CD4-positive, alpha-beta T cell (primary cell): ENCODE results near the gene ELMO1. TPM values are rescaled to one million over a fixed set of nuclear protein-coding genes. Genes with fewer than 3 reads are reported as not detected.
A peak's percentile ranks its signal among the peaks of the same experiment; 100 is the strongest.

Source experiments
- ATAC-seq: fragments of 200-7000 bp; cut with Tn5 transposase; one replicate; pipeline ENCODE4 v1.10.0; 2022; ENCODE audit warnings: mild to moderate bottlenecking; ENCODE audit not compliant: poor library complexity
- CTCF ChIA-PET: fragments of 350-600 bp; sonication (Branson Sonifier 250); formaldehyde crosslinking; loops from one replicate; lab custom pipeline; 2021; ENCODE audit warnings: antibody characterized with exemption, inconsistent platforms; lab: Charles Lee
- POLR2A ChIA-PET: fragments of 350-600 bp; sonication (Branson Sonifier 250); formaldehyde crosslinking; loops from one replicate; lab custom pipeline; 2021; ENCODE audit warnings: antibody characterized with exemption, inconsistent platforms; lab: Charles Lee
- DNase-seq, 14 experiments: peaks; one replicate each; pipeline ENCODE4 v3.0.0-alpha.2; 2013 to 2020; ENCODE audit warnings: mixed read lengths in 2 of 14
- H3K27ac ChIP-seq, 2 donors: one replicate each; pipeline versions ENCODE4 v1.5.1 to v1.7.0; 2013; ENCODE audit warnings: low read length in 2 of 2, low read depth in 1 of 2, mild to moderate bottlenecking in 1 of 2
- H3K27me3 ChIP-seq, 2 experiments: 1 replicate in 1 of 2; 2 replicates in 1 of 2; pipeline versions ENCODE4 v1.6.1 to v1.7.0; 2013; ENCODE audit warnings: low read length in 2 of 2, control low read depth in 1 of 2, mild to moderate bottlenecking in 1 of 2, moderate library complexity in 1 of 2; ENCODE audit not compliant: insufficient read depth in 2 of 2, control insufficient read depth in 1 of 2
- H3K36me3 ChIP-seq: one replicate; pipeline ENCODE4 v1.6.1; 2013; ENCODE audit warnings: low read length, control low read depth; ENCODE audit not compliant: insufficient read depth
- H3K4me1 ChIP-seq: one replicate; pipeline ENCODE4 v1.6.1; 2013; ENCODE audit warnings: low read length, control low read depth; ENCODE audit not compliant: insufficient read depth
- H3K4me3 ChIP-seq: one replicate; pipeline ENCODE4 v1.5.1; 2013; ENCODE audit warnings: mild to moderate bottlenecking, low read length, moderate library complexity
- H3K9me3 ChIP-seq, 2 experiments: 1 replicate in 1 of 2; 2 replicates in 1 of 2; pipeline versions ENCODE4 v1.6.1 to v1.7.0; 2013; ENCODE audit warnings: low read length in 2 of 2, mild to moderate bottlenecking in 2 of 2, control low read depth in 1 of 2, moderate library complexity in 1 of 2; ENCODE audit not compliant: control insufficient read depth in 1 of 2, insufficient read depth in 1 of 2
- H3K27ac Mint-ChIP-seq: one replicate; pipeline ENCODE4 v1.8.0; 2020; ENCODE audit warnings: mixed read lengths
- H3K27me3 Mint-ChIP-seq: one replicate; pipeline ENCODE4 v1.8.0; 2021; ENCODE audit warnings: mixed read lengths
- H3K36me3 Mint-ChIP-seq: one replicate; pipeline ENCODE4 v1.8.0; 2021; ENCODE audit warnings: low read depth, mixed read lengths
- H3K4me1 Mint-ChIP-seq: one replicate; pipeline ENCODE4 v1.8.0; 2021; ENCODE audit warnings: low read depth, mixed read lengths
- H3K4me3 Mint-ChIP-seq: one replicate; pipeline ENCODE4 v1.8.0; 2020; ENCODE audit warnings: mild to moderate bottlenecking, mixed read lengths
- H3K9me3 Mint-ChIP-seq: one replicate; pipeline ENCODE4 v1.8.0; 2020; ENCODE audit warnings: mixed read lengths
- intact Hi-C, 2 experiments: fragments of 100-400 bp; cut with DNase I in 1 of 2; cut with micrococcal nuclease in 1 of 2; formaldehyde crosslinking; loops; one replicate each; pipeline versions ENCODE4 v1.15.1 to v1.9.0; 2023 to 2025; cut with DNase I, micrococcal nuclease
- total RNA-seq, 174 experiments: library from RNA in 2 of 174; stranded (reverse) in 2 of 174; gene quantifications; one replicate each; pipeline ENCODE4 v1.2.3 and lab custom pipeline; 2021 to 2026
- TF ChIP-seq, protein P1 (sequence below): fragments of 200-600 bp; IDR thresholded peaks from one replicate; pipeline ENCODE4 v1.8.0; 2022; ENCODE audit warnings: antibody characterized with exemption, mild to moderate bottlenecking

ELMO1 gene
- total RNA-seq, 2 experiments from 2014 or later: 117 to 120 TPM

GRCh38 chr7:37385787-37386186 is 62.9 kb downstream of the ELMO1 start:
- TF ChIP-seq, protein P1, sequence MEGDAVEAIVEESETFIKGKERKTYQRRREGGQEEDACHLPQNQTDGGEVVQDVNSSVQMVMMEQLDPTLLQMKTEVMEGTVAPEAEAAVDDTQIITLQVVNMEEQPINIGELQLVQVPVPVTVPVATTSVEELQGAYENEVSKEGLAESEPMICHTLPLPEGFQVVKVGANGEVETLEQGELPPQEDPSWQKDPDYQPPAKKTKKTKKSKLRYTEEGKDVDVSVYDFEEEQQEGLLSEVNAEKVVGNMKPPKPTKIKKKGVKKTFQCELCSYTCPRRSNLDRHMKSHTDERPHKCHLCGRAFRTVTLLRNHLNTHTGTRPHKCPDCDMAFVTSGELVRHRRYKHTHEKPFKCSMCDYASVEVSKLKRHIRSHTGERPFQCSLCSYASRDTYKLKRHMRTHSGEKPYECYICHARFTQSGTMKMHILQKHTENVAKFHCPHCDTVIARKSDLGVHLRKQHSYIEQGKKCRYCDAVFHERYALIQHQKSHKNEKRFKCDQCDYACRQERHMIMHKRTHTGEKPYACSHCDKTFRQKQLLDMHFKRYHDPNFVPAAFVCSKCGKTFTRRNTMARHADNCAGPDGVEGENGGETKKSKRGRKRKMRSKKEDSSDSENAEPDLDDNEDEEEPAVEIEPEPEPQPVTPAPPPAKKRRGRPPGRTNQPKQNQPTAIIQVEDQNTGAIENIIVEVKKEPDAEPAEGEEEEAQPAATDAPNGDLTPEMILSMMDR: no peak
- H3K9me3 Mint-ChIP-seq: no peaks in the 10 kb centered on the region
- no peak overlapping the region for H3K27ac Mint-ChIP-seq
- peak in 2 of 14 experiments; percentile 25 to 28 for DNase-seq
- CTCF ChIA-PET: no interaction called here
- ATAC-seq: no peak
- no peaks in the 10 kb centered on the region for H3K27me3 ChIP-seq
- no peak overlapping the region for H3K4me3 ChIP-seq
- no peaks in the 10 kb centered on the region for H3K27me3 Mint-ChIP-seq
- peaks cover 11% of the 10 kb centered on the region for H3K4me1 ChIP-seq
- H3K4me3 Mint-ChIP-seq: no peak overlapping the region
- POLR2A ChIA-PET: no interaction called here
- H3K9me3 ChIP-seq: no peaks in the 10 kb centered on the region
- intact Hi-C loops: no loop called here
- no peak overlapping the region for H3K27ac ChIP-seq
- peaks cover 16% of the 10 kb centered on the region for H3K36me3 Mint-ChIP-seq
- peaks cover 56% of the 10 kb centered on the region for H3K4me1 Mint-ChIP-seq
- peaks cover 7% of the 10 kb centered on the region for H3K36me3 ChIP-seq

GRCh38 chr7:37382546-37383088 is 66.0 kb downstream of the ELMO1 start:
- no peaks in the 10 kb centered on the region for H3K27me3 Mint-ChIP-seq
- TF ChIP-seq, protein P1: no peak
- ChIA-PET CTCF (no interaction called here), POLR2A (interaction anchor here (1.0 kb wide), 1 partner anchor 65 kb away, joined by 6 read pairs; no protein-coding TSS in a partner anchor)
- H3K9me3 ChIP-seq: peaks cover under 1 to 4% of the 10 kb centered on the region in 2 experiments
- intact Hi-C loops: no loop called here
- no peak for ATAC-seq
- no peak overlapping the region for H3K4me3 ChIP-seq
- peaks cover 46% of the 10 kb centered on the region for H3K36me3 Mint-ChIP-seq
- H3K9me3 Mint-ChIP-seq: no peaks in the 10 kb centered on the region
- no peak for DNase-seq
- no peak overlapping the region for H3K27ac ChIP-seq
- H3K27ac Mint-ChIP-seq: no peak overlapping the region
- no peak overlapping the region for H3K4me3 Mint-ChIP-seq
- H3K4me1 ChIP-seq: peaks cover 8% of the 10 kb centered on the region
- H3K27me3 ChIP-seq: no peaks in the 10 kb centered on the region
- peaks cover 44% of the 10 kb centered on the region for H3K4me1 Mint-ChIP-seq
- H3K36me3 ChIP-seq: peaks cover 7% of the 10 kb centered on the region

GRCh38 chr7:37380831-37381230 is 67.8 kb downstream of the ELMO1 start:
- H3K4me1 Mint-ChIP-seq: peaks cover 58% of the 10 kb centered on the region
- peaks cover 7% of the 10 kb centered on the region for H3K9me3 Mint-ChIP-seq
- H3K27ac ChIP-seq: no peak overlapping the region
- H3K27ac Mint-ChIP-seq: no peak overlapping the region
- H3K27me3 Mint-ChIP-seq: no peaks in the 10 kb centered on the region
- ATAC-seq (no peak), DNase-seq (no peak)
- intact Hi-C loops: no loop called here
- CTCF ChIA-PET: no interaction called here
- peaks cover under 1% of the 10 kb centered on the region for H3K36me3 ChIP-seq
- peaks cover 4 to 13% of the 10 kb centered on the region in 2 experiments for H3K9me3 ChIP-seq
- no peaks in the 10 kb centered on the region for H3K4me1 ChIP-seq
- no peak overlapping the region for H3K4me3 ChIP-seq
- TF ChIP-seq, protein P1: no peak
- H3K36me3 Mint-ChIP-seq: peaks cover 57% of the 10 kb centered on the region
- H3K27me3 ChIP-seq: no peaks in the 10 kb centered on the region
- POLR2A ChIA-PET: no interaction called here
- no peak overlapping the region for H3K4me3 Mint-ChIP-seq
